ENCODE measurements around the gene HAUS2.

GRCh38 chr15:42608110-42608531 is 59.5 kb downstream of the HAUS2 start:
- TF ChIP-seq CTCF (IDR thresholded peaks at IDR 0.05; ENCODE audit: insufficient read depth, low read depth, low read length) (no peak), EZH2 (IDR thresholded peaks at IDR 0.05; ENCODE audit: insufficient read depth, low read length) (no peak)
